GM12873 (cell line): Measurements from ENCODE around the gene C1orf167.

Source experiments
- CTCF ChIP-seq: IDR thresholded peaks from 2 replicates; pipeline ENCODE4 v1.5.1; 2012; ENCODE audit warnings: low read depth, mild to moderate bottlenecking, moderate library complexity, low read length, control low read depth; ENCODE audit not compliant: insufficient read depth; ENCODE audit errors: missing control alignments

Gene C1orf167

GRCh38 chr1:11774753-11775152, 12.8 kb downstream of the C1orf167 start:
- TF ChIP-seq CTCF = no peak

- TF ChIP-seq CTCF = no peak
These were observed 15.8 kb downstream of the C1orf167 start for GRCh38 chr1:11777658-11778322.

- TF ChIP-seq CTCF = no peak
These were observed 16.3 kb downstream of the C1orf167 start for GRCh38 chr1:11778336-11778735.

GRCh38 chr1:11778844-11779623, 17.0 kb downstream of the C1orf167 start:
- TF ChIP-seq CTCF = no peak

GRCh38 chr1:11779715-11780379, 17.9 kb downstream of the C1orf167 start:
- TF ChIP-seq CTCF = no peak

- no peak for TF ChIP-seq CTCF
These were observed 18.6 kb downstream of the C1orf167 start for GRCh38 chr1:11780380-11781147.
